Neuron (in vitro differentiated cells): ENCODE data around the gene CHAF1A.

ENCODE experiments used
- H2AFZ ChIP-seq: one replicate; pipeline ENCODE4 v1.6.1; 2013; ENCODE audit warnings: low read depth, mild to moderate bottlenecking, inconsistent platforms, low read length, moderate library complexity
- H3K27me3 ChIP-seq: one replicate; pipeline ENCODE4 v1.6.1; 2013; ENCODE audit warnings: low read length; ENCODE audit not compliant: insufficient read depth
- H3K36me3 ChIP-seq: one replicate; pipeline ENCODE4 v1.6.1; 2013; ENCODE audit warnings: low read length; ENCODE audit not compliant: insufficient read depth
- H3K4me1 ChIP-seq: one replicate; pipeline ENCODE4 v1.6.1; 2013; ENCODE audit warnings: low read length; ENCODE audit not compliant: insufficient read depth
- H3K4me3 ChIP-seq: 2 replicates; pipeline ENCODE4 v1.5.1; 2013; ENCODE audit warnings: mild to moderate bottlenecking, low read length, moderate library complexity
- H3K9me3 ChIP-seq: one replicate; pipeline ENCODE4 v1.6.1; 2013; ENCODE audit warnings: low read length

The CHAF1A gene

GRCh38 chr19:4393947-4394590, 8.4 kb upstream of the CHAF1A start:
- Histone ChIP-seq H3K4me3 (peak overlapping the region; percentile 19), H3K27me3 (no peaks in the 10 kb centered on the region), H3K4me1 (peaks cover 55% of the 10 kb centered on the region), H2AFZ (no peak overlapping the region), H3K9me3 (no peaks in the 10 kb centered on the region), H3K36me3 (peaks cover 12% of the 10 kb centered on the region)

- peaks cover 12% of the 10 kb centered on the region for H3K36me3 ChIP-seq
- peaks cover 33% of the 10 kb centered on the region for H3K4me1 ChIP-seq
- H3K9me3 ChIP-seq, result no peaks in the 10 kb centered on the region
- no peaks in the 10 kb centered on the region for H3K27me3 ChIP-seq
- H2AFZ ChIP-seq, result no peak overlapping the region
- no peak overlapping the region for H3K4me3 ChIP-seq
These were observed 5.3 kb upstream of the CHAF1A start for GRCh38 chr19:4396949-4397783.

- no peak overlapping the region for H2AFZ ChIP-seq
- H3K9me3 ChIP-seq, result no peaks in the 10 kb centered on the region
- H3K36me3 ChIP-seq, result peaks cover 13% of the 10 kb centered on the region
- peaks cover 22% of the 10 kb centered on the region for H3K4me1 ChIP-seq
- H3K27me3 ChIP-seq, result no peaks in the 10 kb centered on the region
- H3K4me3 ChIP-seq, result peak overlapping the region; percentile 79
These were observed 2.7 kb upstream of the CHAF1A start for GRCh38 chr19:4399812-4400134.

- H3K36me3 ChIP-seq, result peaks cover 17% of the 10 kb centered on the region
- no peak within 1 kb of the TSS for H2AFZ ChIP-seq
- peaks cover 18% of the 10 kb centered on the region for H3K4me1 ChIP-seq
- H3K9me3 ChIP-seq, result no peaks in the 10 kb centered on the region
- H3K27me3 ChIP-seq, result no peaks in the 10 kb centered on the region
- peak within 1 kb of the TSS; percentile 79 for H3K4me3 ChIP-seq
These were observed 2.1 kb upstream of the CHAF1A start, which contains the start of gene SH3GL1 for GRCh38 chr19:4400135-4400936. Gene SH3GL1, minus strand, starts transcription at chr19:4400547. Its CDS starts 179 bp downstream, at chr19:4400368.

- H2AFZ ChIP-seq, result peak overlapping the region; percentile 33
- H3K36me3 ChIP-seq, result peaks cover 24% of the 10 kb centered on the region
- peaks cover 18% of the 10 kb centered on the region for H3K4me1 ChIP-seq
- H3K9me3 ChIP-seq, result no peaks in the 10 kb centered on the region
- H3K4me3 ChIP-seq, result peak overlapping the region; percentile 48
- no peaks in the 10 kb centered on the region for H3K27me3 ChIP-seq
These were observed 670 bp upstream of the CHAF1A start for GRCh38 chr19:4401769-4402170.

GRCh38 chr19:4403005-4403761, 743 bp downstream of the CHAF1A start:
- Histone ChIP-seq H3K4me3 (peak overlapping the region; percentile 78), H3K4me1 (peaks cover 16% of the 10 kb centered on the region), H3K27me3 (no peaks in the 10 kb centered on the region), H2AFZ (peak overlapping the region; percentile 39), H3K9me3 (no peaks in the 10 kb centered on the region), H3K36me3 (peaks cover 20% of the 10 kb centered on the region)

- H3K4me3 ChIP-seq, result no peak overlapping the region
- H3K27me3 ChIP-seq, result no peaks in the 10 kb centered on the region
- no peaks in the 10 kb centered on the region for H3K9me3 ChIP-seq
- H3K4me1 ChIP-seq, result peaks cover 13% of the 10 kb centered on the region
- H3K36me3 ChIP-seq, result peaks cover 44% of the 10 kb centered on the region
- no peak overlapping the region for H2AFZ ChIP-seq
These were observed 3.5 kb downstream of the CHAF1A start for GRCh38 chr19:4405977-4406376.

- Histone ChIP-seq H3K9me3 (no peaks in the 10 kb centered on the region), H3K36me3 (peaks cover 49% of the 10 kb centered on the region), H3K4me3 (no peak overlapping the region), H2AFZ (no peak overlapping the region), H3K27me3 (no peaks in the 10 kb centered on the region), H3K4me1 (peaks cover 11% of the 10 kb centered on the region)
These were observed 4.2 kb downstream of the CHAF1A start for GRCh38 chr19:4406626-4407025.

GRCh38 chr19:4409123-4409933, 6.9 kb downstream of the CHAF1A start:
- H3K9me3 ChIP-seq, result no peaks in the 10 kb centered on the region
- peaks cover 1% of the 10 kb centered on the region for H3K4me1 ChIP-seq
- H3K36me3 ChIP-seq, result peaks cover 73% of the 10 kb centered on the region
- H2AFZ ChIP-seq, result no peak overlapping the region
- H3K4me3 ChIP-seq, result no peak overlapping the region
- no peaks in the 10 kb centered on the region for H3K27me3 ChIP-seq

- no peak overlapping the region for H2AFZ ChIP-seq
- no peaks in the 10 kb centered on the region for H3K4me1 ChIP-seq
- H3K9me3 ChIP-seq, result no peaks in the 10 kb centered on the region
- no peaks in the 10 kb centered on the region for H3K27me3 ChIP-seq
- peaks cover 74% of the 10 kb centered on the region for H3K36me3 ChIP-seq
- H3K4me3 ChIP-seq, result no peak overlapping the region
These were observed 11.1 kb downstream of the CHAF1A start for GRCh38 chr19:4413588-4413987.

GRCh38 chr19:4414144-4414799, 11.8 kb downstream of the CHAF1A start:
- Histone ChIP-seq H3K27me3 (no peaks in the 10 kb centered on the region), H3K4me3 (no peak overlapping the region), H3K4me1 (no peaks in the 10 kb centered on the region), H3K9me3 (no peaks in the 10 kb centered on the region), H3K36me3 (peaks cover 72% of the 10 kb centered on the region), H2AFZ (no peak overlapping the region)
